Measurements from ENCODE around the gene SRGAP1.

The SRGAP1 gene

GRCh38 chr12:64054079-64054520, 209.6 kb downstream of the SRGAP1 start:
- no peak for DNase-seq (ENCODE audit: low spot score)
- no peak for TF ChIP-seq CTCF (IDR thresholded peaks at IDR 0.05; ENCODE audit: extremely low read depth, missing control alignments)

DNA sequence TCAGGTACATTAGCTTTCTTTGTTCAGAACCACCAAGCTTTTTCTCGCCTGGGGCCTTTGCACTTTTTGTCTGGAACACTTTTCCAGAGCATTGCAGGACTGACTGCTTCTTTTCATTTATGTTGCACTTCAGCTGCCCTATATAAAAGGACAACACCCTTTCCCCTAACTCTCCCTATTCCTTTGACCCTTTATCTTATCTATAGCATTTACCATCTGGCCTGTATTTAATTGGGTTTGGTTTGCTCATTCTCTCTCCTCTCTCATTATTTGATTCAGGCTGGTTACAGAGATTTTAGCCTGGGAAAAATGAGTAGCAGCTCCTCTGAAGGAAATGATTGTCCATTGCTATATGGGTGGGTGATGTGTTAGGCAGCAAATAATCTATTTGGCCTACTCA, 212.2 kb downstream of the SRGAP1 start:
- no peak for TF ChIP-seq CTCF (IDR thresholded peaks at IDR 0.05; ENCODE audit: extremely low read depth, missing control alignments)
- no peak for DNase-seq (ENCODE audit: low spot score)

- no peak for TF ChIP-seq CTCF (IDR thresholded peaks at IDR 0.05; ENCODE audit: extremely low read depth, missing control alignments)
- no peak for DNase-seq (ENCODE audit: low spot score)
Observed at GRCh38 chr12:64057706-64058105, 213.2 kb downstream of the SRGAP1 start.

GRCh38 chr12:64058541-64059265, 214.2 kb downstream of the SRGAP1 start:
- no peak for DNase-seq (ENCODE audit: low spot score)
- TF ChIP-seq CTCF (IDR thresholded peaks at IDR 0.05; ENCODE audit: extremely low read depth, missing control alignments), result no peak

DNA sequence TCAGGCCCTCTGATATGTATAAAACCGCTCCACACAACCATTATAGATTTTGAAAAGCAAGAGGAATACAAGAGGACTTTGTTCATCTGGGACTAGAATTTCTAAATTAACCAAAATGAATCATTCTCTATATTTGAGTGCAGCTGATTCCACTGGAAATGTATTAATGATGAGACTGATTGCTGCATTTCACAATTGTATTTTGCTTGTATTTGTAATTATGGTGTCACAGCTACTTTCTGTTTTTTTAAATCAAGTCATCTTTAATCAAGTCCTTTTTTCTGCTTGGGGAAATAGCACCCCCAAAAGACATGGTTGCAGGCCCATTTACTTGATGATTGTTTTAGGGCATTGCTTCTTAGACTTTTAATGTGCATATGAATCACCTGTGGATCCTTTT, 215.2 kb downstream of the SRGAP1 start:
- no peak for DNase-seq (ENCODE audit: low spot score)
- no peak for TF ChIP-seq CTCF (IDR thresholded peaks at IDR 0.05; ENCODE audit: extremely low read depth, missing control alignments)

DNA sequence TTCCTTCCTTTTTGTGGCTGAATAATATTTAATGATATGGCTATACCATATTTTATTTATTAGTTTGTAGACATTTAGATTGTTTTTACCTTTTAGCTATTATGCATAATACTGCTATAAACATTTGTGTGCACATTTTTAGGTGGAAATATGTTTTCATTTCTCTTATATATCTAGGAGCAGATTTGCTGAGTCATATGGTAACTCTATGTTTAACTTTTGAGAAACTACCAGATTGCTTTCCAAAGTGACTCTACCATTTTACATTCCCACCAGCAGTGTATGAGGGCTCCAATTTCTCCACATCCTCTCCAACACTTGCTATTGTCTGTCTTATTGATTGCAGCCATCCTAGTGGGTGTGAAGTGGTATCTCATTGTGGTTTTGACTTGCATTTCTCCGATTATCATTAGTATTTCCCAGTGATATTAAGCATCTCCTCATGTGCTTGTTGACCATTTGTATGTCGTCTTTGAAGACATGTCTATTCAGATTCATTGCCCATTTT, 217.4 kb downstream of the SRGAP1 start:
- no peak for TF ChIP-seq CTCF (IDR thresholded peaks at IDR 0.05; ENCODE audit: extremely low read depth, missing control alignments)
- DNase-seq (ENCODE audit: low spot score), result no peak

- TF ChIP-seq CTCF (IDR thresholded peaks at IDR 0.05; ENCODE audit: extremely low read depth, missing control alignments), result no peak
- no peak for DNase-seq (ENCODE audit: low spot score)
Observed at GRCh38 chr12:64063121-64063520, 218.6 kb downstream of the SRGAP1 start.
